ENCODE results near the gene WNK2.

GRCh38 chr9:93232388-93232960 lies 48.5 kb downstream of the WNK2 start:
- TF ChIP-seq CTCF (IDR thresholded peaks at IDR 0.05) (no peak), POLR2A (IDR thresholded peaks at IDR 0.05) (no peak)
